Raji (cell line): ENCODE data around the gene ZNF8.
A peak's percentile ranks its signal among the peaks of the same experiment; 100 is the strongest.

Experiments used
- POLR2A ChIP-seq: IDR thresholded peaks from 2 replicates; pipeline ENCODE4 v1.6.1; 2011; ENCODE audit warnings: low read depth, low read length, control low read depth; ENCODE audit not compliant: insufficient read depth

The ZNF8 gene

DNA sequence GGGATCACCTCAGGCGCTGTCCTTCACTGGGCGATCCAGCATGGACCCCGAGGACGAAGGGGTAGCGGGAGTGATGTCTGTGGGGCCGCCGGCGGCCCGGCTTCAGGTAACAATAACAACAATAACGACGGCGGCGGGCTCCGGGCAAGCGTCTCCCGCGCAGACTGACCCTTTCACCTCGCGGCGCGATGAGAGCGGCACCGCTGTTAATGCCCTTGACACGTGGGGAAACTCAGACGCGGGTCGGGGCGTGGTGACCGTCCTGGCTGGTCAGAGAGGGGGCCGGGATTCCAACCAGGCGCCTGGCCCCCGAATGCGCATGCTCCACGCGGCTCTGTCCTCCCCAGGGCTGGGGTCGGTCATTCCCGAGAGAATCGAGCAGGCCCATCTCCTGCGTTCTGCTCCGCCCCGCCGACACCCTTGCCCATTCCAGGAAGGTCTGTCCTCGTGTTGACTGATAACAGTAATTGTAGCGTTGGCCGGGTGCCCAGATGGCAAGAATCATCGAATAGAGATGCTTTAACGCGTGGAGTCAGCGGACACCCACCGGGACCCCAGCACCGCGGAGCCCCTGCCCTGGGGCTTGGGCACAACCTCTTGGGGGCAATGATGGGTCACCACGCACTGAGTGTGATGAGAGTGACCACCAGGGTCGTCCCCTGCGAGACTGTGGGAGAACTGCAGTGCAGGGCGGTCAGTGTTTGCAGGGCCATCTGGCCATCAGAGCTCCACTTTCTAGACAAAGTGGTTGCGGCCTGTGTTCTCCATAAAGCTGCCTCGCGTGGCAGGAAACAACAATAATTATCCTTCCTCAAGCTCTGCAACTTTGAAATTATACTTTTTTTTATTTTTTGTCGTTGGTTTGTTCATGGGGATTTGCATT, 528 bp downstream of the ZNF8 start:
- TF ChIP-seq POLR2A = no peak

GRCh38 chr19:58279925-58280316, 1.2 kb downstream of the ZNF8 start:
- TF ChIP-seq POLR2A = no peak

DNA sequence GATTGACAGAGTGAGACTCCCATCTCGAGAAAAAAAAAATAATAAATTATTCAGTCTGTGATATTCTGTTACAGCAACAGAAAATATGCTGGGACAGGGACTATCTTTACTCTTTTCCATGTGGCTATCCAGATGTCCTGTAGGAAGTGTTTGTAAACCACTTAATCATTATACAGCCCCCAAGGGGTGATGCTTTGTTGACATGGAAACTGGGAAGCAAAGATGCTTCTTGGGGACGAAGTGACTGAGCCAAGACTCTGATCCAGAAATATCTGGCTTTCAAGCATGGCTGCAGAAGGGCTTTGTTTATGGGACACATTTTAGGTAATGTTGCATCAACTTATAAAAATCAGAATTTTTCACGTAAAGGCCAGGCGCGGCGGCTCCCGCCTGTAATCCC, 5.4 kb downstream of the ZNF8 start:
- TF ChIP-seq POLR2A = no peak

DNA sequence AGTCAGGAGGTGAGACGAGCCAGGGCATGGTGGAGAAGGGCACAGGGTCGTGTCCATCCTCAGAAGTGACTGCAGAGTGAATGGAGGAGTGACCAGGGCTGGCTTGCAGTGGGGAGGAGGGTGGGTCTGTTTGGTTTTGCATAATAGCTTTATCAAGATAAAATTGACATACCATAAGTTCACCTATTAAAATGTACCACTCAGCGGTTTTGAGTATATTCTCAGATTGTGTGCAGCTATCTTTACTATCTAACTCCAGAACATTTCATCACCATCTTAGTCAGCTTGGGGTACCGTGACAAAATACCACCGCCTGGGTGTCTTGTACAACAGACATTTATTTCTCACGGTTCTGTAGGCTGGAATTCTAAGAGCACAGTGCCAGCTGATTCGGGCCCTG, 13.2 kb downstream of the ZNF8 start:
- no peak for TF ChIP-seq POLR2A

- TF ChIP-seq POLR2A = no peak
Measured at GRCh38 chr19:58294743-58295374, 16.1 kb downstream of the ZNF8 start.

- no peak for TF ChIP-seq POLR2A
Measured at GRCh38 chr19:58296104-58296503, 17.3 kb downstream of the ZNF8 start.

- TF ChIP-seq POLR2A = no peak
Measured at GRCh38 chr19:58300620-58301019, 21.9 kb downstream of the ZNF8 start.

DNA sequence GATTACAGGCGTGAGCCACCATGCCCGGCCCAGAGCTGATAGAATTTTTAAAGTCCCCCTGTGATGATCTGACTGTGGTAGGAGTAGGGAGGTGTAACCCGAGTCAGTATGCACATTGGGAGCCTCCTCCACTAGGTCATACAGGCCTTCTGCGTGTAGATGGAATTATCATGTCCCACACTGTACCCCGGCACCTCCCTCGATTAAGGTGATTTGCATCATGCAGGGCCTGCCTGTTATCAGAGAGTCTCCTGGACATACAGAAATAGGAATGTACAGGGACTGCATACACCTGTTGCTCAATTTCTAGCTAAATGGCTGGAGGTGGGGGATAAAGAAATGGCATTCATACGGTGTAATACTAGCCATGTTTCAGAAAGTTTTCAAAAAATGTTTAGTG, 25.5 kb downstream of the ZNF8 start:
- no peak for TF ChIP-seq POLR2A

DNA sequence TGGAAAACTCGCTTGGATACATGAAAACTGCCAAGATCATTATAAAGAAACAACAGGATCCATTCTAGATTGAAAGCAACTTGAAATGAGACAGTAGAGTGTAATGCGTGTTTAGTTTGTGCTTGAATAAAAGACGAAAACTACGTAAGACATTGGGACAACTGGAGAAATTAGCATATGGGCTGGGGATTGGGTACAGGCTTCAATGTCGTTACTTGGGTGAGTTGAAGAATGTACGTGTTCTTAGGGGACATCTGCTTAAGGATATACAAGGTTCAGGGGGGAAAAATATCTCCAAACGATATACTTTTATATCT, 26.0 kb downstream of the ZNF8 start:
- no peak for TF ChIP-seq POLR2A

- TF ChIP-seq POLR2A = peak; percentile 97
Measured at GRCh38 chr19:58305065-58305931, 26.5 kb downstream of the ZNF8 start, which contains the start of gene ERVK3-1. Gene ERVK3-1, plus strand, starts transcription at chr19:58305377. Its CDS starts 6,792 bp downstream, at chr19:58312169.

GRCh38 chr19:58305932-58306323, 27.2 kb downstream of the ZNF8 start:
- TF ChIP-seq POLR2A = no peak

GRCh38 chr19:58307736-58308135, 29.0 kb downstream of the ZNF8 start:
- TF ChIP-seq POLR2A = no peak

DNA sequence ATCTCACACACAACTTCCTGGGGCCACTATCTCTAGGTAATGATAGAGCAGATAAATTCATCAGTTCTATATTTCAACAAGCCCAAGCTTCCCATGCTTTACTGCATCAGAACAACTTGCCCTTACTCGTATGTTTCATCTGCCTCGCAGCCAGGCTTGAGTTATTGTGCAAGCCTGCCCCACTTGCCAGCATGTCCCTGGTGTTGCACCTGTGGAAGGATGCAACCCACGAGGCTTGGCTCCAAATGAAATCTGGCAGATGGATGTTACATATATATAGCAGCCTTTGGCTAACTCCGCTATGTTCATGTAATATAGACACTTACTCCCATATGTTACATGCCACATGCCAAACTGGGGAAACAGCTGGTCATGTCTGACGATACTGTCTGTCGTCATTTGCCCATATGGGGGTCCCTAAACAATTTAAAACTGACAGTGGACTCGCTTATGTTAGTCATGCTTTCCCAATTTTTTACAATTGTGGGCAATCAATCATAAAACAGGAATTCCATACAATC, 32.6 kb downstream of the ZNF8 start:
- no peak for TF ChIP-seq POLR2A

DNA sequence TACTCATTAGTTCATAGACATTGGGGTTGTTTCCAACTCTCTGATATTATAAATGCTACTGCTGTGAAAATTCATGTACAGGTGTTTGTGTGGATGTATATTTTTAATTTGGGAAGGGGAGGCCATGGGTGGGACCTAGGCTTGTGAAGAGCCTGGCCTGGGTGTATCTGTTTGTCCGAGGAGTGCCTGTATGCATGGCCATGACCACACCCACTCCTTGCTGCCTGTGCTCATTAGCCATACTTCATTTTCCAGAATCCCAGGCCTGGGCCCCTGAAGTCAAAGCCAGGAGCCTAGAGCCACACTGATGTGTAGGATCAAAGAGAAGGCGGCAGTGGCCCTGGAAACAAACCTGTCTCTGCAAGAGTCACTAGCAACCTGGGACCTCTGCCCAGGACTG, 36.8 kb downstream of the ZNF8 start:
- no peak for TF ChIP-seq POLR2A

GRCh38 chr19:58317476-58318072, 38.8 kb downstream of the ZNF8 start:
- TF ChIP-seq POLR2A = no peak
